SK-N-MC (cell line): ENCODE data around the gene GLMN.

Experiments
- EZH2 ChIP-seq: fragments of 200-600 bp; sonication (generic); IDR thresholded peaks from one replicate; pipeline ENCODE4 v1.6.1; 2017; ENCODE audit warnings: antibody characterized with exemption
- POLR2AphosphoS5 ChIP-seq: IDR thresholded peaks from 2 replicates; pipeline ENCODE4 v1.6.1; 2012; ENCODE audit warnings: mild to moderate bottlenecking, low read depth, low read length, borderline replicate concordance

GRCh38 chr1:92259350-92259749, 39.4 kb downstream of the GLMN start:
- no peak for TF ChIP-seq POLR2AphosphoS5
- no peak for TF ChIP-seq EZH2
